ENCODE data around the gene FNBP1. TPM values are rescaled to one million over a fixed set of nuclear protein-coding genes. Genes with fewer than 3 reads are reported as not detected.

FNBP1 gene
- total and polyA plus RNA-seq, 10 of the 15 experiments (the other 5 are each of a cell fraction or from before 2014, with no cell fraction given): 64.5 to 353 (median 179) TPM

DNA sequence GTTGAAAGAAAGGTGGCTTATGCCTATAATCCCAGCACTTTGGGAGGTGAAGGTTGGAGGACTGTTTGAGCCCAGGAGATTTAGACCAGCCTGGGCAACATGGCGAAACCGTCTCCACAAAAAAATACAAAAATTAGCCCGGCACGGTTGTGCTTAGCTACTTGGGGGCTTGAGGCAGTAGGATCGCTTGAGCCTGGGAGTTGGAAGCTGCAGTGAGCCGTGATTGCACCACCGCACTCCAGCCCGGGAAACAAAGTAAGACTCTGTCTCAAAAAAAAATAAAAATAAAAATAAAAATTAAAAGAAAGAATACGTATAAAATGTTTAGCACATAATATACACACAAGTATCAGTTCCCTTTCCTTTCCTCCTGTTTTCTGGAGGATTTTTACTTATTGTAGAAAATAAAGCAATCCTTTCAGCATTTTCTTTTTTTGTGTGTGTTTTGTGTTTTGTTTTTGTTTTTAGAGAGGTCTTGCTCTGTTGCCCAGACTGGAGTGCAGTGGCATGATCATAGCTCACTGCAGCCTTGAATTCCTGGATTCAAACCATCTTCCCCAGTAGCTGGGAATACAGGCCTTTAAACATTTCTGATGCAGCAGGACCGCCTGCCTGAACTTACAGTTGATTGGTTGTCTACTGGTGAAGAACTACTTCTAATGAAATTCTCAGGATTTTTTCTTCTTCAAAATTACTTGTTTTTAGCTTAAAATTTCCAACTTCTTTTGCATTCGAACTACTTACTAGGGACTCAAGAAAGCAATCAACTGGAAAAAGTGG lies 6.6 kb upstream of the FNBP1 start (continued):
- TF ChIP-seq, protein P1, sequence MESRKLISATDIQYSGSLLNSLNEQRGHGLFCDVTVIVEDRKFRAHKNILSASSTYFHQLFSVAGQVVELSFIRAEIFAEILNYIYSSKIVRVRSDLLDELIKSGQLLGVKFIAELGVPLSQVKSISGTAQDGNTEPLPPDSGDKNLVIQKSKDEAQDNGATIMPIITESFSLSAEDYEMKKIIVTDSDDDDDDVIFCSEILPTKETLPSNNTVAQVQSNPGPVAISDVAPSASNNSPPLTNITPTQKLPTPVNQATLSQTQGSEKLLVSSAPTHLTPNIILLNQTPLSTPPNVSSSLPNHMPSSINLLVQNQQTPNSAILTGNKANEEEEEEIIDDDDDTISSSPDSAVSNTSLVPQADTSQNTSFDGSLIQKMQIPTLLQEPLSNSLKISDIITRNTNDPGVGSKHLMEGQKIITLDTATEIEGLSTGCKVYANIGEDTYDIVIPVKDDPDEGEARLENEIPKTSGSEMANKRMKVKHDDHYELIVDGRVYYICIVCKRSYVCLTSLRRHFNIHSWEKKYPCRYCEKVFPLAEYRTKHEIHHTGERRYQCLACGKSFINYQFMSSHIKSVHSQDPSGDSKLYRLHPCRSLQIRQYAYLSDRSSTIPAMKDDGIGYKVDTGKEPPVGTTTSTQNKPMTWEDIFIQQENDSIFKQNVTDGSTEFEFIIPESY (IDR thresholded peaks at IDR 0.05): no peak

GRCh38 chr9:130045725-130046450 lies 2.9 kb upstream of the FNBP1 start:
- H3K4me1 ChIP-seq (ENCODE audit: control insufficient read depth, insufficient read depth, low read length): peaks cover 24% of the 10 kb centered on the region
- intact Hi-C loops (cut with micrococcal nuclease; ENCODE audit: unreplicated experiment) (no loop called here), in situ Hi-C loops (cut with MboI) (loop anchor here (25.0 kb wide), 1 partner anchor 1666 kb away; no protein-coding TSS in a partner anchor)
- ChIA-PET CTCF (interaction anchor here (1.3 to 2.6 kb wide), 2 partner anchors 15 to 50 kb away, joined by 3 to 6 read pairs; no protein-coding TSS in a partner anchor), SMC1A (ENCODE audit: uncharacterized antibody, unreplicated experiment) (interaction anchor here (0.7 to 3.5 kb wide), 10 partner anchors 7 to 112 kb away, joined by 3 to 18 read pairs (median 4); no protein-coding TSS in a partner anchor), POLR2A (interaction anchor here (0.5 to 12.8 kb wide), 8 partner anchors 11 to 826 kb away, joined by 3 to 220 read pairs (median 7); no protein-coding TSS in a partner anchor), RAD21 (ENCODE audit: unreplicated experiment) (interaction anchor here (0.7 to 13.2 kb wide), 10 partner anchors 8 to 269 kb away, joined by 3 to 254 read pairs (median 3); partner anchors contain the start of gene GPR107)
- no peaks in the 10 kb centered on the region for H3K36me3 ChIP-seq (ENCODE audit: control insufficient read depth in 2 of 2, insufficient read depth in 2 of 2, low read length in 1 of 2)
- peak overlapping the region; percentile 90 for H3K4me2 ChIP-seq (ENCODE audit: control insufficient read depth, insufficient read depth)
- H3K9me3 ChIP-seq (replicated peaks; ENCODE audit: control insufficient read depth, insufficient read depth, low read length): no peaks in the 10 kb centered on the region
- BruUV-seq (replicated peaks): no TSS peak
- peak overlapping the region; percentile 43 for H3K9ac ChIP-seq (ENCODE audit: control insufficient read depth, insufficient read depth, low read length)
- TF ChIP-seq, protein P2, sequence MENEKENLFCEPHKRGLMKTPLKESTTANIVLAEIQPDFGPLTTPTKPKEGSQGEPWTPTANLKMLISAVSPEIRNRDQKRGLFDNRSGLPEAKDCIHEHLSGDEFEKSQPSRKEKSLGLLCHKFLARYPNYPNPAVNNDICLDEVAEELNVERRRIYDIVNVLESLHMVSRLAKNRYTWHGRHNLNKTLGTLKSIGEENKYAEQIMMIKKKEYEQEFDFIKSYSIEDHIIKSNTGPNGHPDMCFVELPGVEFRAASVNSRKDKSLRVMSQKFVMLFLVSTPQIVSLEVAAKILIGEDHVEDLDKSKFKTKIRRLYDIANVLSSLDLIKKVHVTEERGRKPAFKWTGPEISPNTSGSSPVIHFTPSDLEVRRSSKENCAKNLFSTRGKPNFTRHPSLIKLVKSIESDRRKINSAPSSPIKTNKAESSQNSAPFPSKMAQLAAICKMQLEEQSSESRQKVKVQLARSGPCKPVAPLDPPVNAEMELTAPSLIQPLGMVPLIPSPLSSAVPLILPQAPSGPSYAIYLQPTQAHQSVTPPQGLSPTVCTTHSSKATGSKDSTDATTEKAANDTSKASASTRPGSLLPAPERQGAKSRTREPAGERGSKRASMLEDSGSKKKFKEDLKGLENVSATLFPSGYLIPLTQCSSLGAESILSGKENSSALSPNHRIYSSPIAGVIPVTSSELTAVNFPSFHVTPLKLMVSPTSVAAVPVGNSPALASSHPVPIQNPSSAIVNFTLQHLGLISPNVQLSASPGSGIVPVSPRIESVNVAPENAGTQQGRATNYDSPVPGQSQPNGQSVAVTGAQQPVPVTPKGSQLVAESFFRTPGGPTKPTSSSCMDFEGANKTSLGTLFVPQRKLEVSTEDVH (IDR thresholded peaks at IDR 0.05; ENCODE audit: low read depth, partially characterized antibody): no peak
- 0 out of 2 replicates have a peak, but pooled peaks have one; percentile 2 for TF ChIP-seq IKZF1 (conservative IDR thresholded peaks at IDR 0.05)
- peak; percentile 25; the same call in 1 of the 2 replicates for TF ChIP-seq SPI1 (IDR thresholded peaks at IDR 0.05; ENCODE audit: borderline replicate concordance, insufficient read depth, low read depth, low read length)
- TF ChIP-seq PAX8 (IDR thresholded peaks at IDR 0.05): 0 out of 2 replicates have a peak, but pooled peaks have one; percentile 9
- H4K20me1 ChIP-seq (ENCODE audit: control insufficient read depth, insufficient read depth): no peaks in the 10 kb centered on the region
- WGBS (ENCODE audit: insufficient coverage, insufficient replicate concordance, low lambda C conversion rate, missing lambda C conversion rate): 75% methylated on average over 4 of the region's 4 CpGs
- peak overlapping the region; percentile 51; the same call in 1 of the 2 replicates for H3K4me3 ChIP-seq
- ATAC-seq (no peak), FAIRE-seq (no peak), DNase-seq (ENCODE audit: low read depth, low spot score) (no peak)
- H3K27ac ChIP-seq (ENCODE audit: control insufficient read depth, insufficient read depth): peak overlapping the region; percentile 74
- peaks cover 55% of the 10 kb centered on the region for H3K79me2 ChIP-seq (ENCODE audit: control insufficient read depth, insufficient read depth, low read length)
- peak overlapping the region; percentile 45 for H2AFZ ChIP-seq (ENCODE audit: control insufficient read depth, low read depth, low read length)
- H3K27me3 ChIP-seq (replicated peaks in 1 of 2; ENCODE audit: control insufficient read depth in 2 of 2, insufficient read depth in 2 of 2, low read length in 1 of 2): no peaks in the 10 kb centered on the region
